NCI-H2171 treated with DMSO at 0.1 percent for 48 hours (cell line): Measurements from ENCODE around the gene EIF4E1B.

Experiments used
- DNase-seq: peaks from one replicate; lab custom pipeline; 2025; lab: John Stamatoyannopoulos, UW

The EIF4E1B gene

DNA sequence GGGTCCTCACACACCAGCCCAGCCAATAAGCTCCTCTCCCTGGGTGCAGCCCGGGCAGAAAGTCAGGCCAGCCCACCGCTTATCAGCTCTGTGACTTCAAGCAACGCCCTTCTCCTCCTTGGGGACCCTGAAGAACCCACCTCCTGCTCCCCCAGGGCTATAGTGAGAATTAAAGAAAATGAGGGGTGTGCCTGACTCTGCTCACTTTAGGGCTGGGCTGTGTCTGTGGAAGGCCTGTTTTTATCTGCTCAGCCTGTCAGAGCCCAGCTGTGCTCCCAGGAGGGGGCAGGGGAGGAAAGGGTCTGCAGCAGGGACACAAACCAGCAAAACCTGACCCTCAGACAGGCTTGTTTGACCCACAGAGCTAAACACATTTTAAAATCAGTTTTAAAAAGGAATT lies 24.4 kb upstream of the EIF4E1B start:
- DNase-seq = no peak

DNA sequence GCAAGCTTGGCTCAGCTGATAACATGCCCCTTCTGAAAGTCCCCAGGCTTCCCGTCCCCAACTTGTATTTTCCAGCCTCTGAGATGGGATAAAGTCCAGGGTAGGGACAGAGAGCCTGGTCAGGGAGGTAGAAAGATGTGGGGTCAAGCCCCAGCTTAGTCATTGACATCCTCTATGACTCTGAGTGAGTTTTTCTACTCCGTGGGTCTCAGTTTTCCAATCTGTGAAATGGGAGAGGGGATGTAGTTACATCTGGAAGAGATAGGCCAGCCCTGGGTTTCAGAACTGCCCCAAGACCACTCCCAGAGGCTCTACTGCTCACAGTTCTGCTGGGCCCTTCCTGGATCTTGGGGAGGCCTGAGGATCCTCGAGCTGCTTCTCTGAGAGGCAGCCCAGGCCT lies 23.6 kb upstream of the EIF4E1B start:
- DNase-seq = no peak

DNA sequence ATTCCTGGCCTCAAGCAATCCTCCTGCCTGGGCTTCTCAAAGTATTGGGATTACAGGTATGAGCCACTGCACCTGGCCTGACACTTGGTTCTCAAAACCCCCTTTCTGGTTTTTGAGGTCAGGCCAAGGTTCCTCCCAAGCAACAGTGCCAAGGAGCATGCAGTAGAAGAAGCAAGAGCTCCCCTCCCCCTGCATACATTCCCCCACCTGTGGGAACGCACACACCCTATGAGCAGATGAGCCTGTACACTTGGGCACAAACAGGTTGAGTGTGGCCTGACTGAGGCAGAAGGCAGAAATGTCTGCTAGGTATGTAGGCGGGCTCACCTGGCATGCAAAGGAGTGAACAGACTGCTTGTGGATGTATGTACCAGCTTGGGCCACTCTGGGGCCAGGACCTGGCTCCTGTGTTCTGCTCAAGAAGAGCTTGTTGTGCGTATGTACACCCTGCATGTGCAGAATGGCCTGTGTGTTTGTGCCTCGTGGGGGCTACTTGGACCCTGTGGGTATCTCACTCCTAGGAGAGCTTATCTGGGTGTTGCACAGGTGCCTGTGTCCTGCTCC lies 22.3 kb upstream of the EIF4E1B start:
- DNase-seq = no peak

DNA sequence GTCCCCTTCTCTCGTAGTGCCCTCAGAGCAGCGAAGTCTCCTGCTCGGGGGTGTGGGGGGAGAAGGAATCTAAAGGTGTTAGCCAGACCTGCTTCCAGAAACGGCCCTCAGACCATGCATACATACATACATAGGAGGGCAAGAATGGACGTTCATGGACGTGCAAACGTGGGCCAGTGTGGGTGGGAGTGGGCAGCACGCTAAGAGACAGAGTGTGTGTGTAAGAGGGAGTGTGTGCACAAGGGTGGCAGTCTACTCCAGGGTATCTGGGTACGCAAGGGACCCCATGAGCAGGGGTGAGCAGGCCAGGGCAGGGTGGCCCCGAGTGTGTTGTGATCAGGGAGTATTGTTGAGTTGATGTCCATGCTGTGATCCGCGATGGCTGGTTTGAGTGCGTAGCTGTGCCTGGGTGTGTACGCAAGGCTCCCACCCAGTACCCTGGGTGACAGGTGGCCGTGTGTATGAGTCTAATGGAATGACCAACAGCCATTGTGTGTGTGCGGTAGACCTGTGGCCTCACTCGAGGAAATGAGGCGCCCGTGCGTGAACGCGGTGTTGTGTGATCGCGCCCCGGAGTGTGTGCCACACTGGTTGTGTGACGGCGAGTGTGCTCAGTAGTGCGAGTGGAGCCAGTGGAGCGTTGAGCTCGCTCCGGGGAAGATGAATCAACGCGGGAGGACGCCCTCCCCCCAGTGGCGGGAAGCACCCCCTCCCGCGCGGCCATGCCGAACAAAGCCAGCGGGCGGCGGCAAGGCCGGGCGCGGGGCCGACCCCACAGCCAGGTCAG lies 21.3 kb upstream of the EIF4E1B start:
- no peak for DNase-seq

DNA sequence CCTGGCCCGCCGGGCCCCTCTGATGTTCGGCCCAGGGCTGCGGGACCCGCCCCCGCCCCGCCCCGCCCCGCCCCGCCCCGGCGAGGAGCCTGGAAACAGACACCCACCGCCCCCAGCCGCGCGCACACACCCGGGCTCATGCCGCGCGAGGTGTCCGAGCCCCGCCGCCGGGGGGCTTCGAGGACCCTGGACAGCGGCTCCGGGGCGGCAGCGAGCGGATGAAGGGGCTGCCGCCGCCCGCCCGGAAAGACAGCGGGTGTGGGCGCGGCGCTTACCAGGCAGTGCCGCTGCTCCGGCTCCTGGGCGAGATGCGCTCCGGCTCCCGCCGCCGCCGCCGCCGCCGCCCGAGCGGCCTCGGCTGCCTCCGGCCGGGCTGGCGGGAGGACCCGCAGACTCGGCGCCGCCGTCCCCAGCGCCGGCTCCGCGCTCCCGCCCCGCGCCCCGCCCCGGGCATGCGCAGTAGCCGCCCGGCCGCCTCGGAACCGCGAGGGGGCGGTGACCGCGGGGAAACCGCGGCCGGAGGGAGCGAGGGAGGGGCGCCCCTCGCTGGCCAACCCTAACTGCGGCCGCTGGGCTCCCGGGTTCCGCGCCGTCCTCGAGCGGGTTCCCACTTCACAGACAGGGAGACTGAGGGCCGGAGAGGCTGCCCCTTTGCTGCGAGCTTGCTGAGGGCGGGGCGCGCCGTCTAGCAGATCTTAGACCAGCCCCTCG lies 20.6 kb upstream of the EIF4E1B start, which contains the start of gene GPRIN1:
TSS of gene GPRIN1 (minus strand) at position 433 of the 711 bp plus-strand sequence. CDS start 10,322 bp downstream, outside the sequence.
- peak; percentile 32 for DNase-seq

DNA sequence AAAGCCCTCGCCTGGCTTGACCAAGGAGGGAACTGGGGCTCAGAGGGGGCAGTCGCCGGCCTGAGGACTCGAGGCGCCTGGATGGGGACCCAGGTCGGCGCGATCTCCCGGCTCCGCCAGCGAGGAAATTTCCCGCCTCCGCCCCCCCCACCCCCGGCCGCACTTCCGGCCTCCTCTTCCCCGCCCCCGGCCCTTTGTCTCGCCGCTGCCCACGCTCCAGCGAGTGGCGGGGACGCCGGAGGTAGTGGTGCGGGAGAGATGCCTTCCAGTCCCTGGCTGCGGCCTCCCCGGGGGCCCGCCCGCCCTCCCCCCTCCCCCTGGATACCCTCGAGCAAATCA lies 20.1 kb upstream of the EIF4E1B start:
- DNase-seq = peak; percentile 28

DNA sequence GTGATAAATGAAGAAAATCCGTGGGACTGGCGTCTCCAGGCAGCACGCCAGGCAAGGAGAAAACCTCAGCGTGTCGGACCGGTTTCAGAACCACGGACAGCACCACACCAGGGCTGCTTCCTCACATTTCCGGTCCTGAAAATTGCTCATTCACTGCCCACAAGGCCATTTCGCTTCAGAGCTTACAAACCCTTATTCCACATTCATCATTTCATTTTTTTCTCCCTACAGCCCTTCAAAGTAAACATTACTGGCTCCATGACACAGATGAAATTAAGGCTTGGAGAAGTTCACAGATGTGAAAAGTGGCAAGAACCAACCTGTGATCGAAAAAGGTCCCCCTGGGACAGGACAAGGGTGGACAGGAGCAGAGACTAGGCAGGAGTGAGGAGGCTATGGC lies 19.0 kb upstream of the EIF4E1B start:
- no peak for DNase-seq

DNA sequence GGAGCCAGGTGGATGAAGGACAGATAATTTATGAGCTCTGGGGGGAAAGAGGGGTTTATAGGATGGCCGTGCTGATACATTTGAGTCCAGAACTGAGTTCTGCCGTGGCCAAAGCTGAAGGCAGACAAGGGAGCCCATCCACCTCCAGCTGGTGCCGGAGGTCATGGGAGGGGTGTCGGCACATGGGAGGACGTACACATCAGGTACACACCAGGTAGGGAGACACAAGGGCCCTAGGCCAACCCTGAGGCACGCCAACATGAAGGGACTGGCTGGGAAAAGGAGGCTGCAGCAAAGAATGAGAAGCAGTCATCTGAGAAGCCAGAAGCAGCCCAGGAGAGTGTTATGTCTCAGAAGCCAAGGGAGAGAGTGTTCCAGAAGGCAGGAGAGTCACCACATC lies 18.5 kb upstream of the EIF4E1B start:
- DNase-seq = no peak

DNA sequence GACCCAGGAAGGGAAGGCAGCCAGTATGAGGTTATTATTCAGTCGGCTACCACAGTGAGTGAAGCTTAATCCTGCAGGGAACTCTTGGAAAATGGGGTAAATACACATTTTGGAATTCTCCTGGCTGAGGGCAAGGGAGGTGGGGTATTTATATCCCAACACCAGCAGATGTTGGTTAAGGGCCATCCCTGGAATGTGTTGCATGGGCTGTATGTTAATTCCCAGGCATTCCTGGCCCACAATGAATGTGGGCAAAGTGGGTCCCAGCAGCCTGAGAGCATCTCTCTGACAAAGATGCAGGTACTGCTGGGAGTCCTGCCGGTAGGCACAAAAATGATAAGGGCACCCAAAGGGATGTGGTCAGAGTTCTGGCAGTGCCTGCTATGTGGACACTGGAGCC lies 17.6 kb upstream of the EIF4E1B start:
- no peak for DNase-seq

DNA sequence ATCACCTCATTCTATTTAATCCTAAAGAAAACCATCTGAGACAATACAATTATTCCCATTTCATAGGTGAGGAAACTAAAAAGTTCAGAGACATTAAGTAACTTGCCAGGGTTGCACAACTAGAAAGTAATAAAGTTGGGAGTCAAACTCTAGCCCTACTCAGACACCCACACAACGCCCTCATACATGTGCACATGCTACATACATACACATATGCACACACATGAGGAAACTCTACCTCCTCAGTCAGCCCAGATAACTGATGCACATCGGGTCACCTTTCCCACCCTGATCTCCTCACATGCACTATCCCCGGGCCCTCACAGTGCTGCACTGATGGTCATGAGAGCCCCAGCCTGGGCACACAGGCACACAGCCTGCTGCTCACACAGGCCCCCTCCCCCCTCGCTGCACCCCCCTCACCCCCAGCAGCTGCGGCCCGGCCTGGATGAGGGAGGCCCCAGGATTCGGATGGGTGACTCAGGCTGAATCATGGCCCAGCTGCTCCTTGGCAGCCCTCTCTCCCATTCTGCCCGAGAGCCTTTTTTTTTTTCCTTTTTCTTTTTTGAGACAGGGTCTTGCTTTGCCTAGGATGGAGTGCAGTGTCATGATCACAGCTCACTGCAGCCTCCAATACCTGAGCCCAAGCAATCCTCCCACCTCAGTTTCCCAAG lies 15.5 kb upstream of the EIF4E1B start:
- DNase-seq = peak; percentile 65

DNA sequence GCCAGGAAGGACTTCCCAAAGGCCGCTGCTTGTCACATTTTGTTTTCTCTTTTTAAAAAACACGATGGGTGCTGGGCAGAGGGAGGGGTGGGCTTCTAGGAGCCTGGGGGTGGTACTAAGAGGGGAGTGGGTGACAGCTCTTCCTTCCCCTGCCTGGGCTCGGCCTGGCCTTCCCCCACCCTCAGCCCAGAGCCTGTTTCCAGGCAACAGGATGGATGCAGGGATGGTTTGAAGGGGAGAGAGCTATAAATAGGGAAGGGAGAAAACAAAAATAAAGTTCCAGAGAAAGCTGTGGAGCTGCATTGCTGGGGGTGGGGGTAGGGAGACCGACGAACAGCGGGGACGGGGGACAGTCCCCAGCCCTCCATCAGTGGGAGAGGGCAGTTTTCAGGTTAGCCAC lies 14.0 kb upstream of the EIF4E1B start:
- no peak for DNase-seq

DNA sequence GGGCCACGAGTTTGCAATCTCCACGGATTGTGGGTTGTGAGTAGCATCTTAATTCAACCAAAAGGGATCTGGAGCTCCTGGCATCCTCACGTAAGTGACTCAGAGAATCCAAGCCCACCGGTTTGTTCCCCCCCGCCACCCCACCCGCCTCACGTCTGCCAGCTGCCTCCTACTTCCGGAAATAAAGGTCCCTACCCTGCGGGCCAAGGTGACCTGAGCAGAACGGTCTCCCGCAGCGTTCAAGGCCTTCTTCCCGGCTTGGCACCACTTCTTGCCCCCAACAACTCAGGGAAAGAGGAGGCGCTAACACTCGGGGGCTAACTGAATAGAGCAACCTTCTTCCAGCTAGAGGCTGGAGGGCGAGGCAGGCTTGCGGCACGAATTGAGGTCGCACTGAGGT lies 11.7 kb upstream of the EIF4E1B start:
- no peak for DNase-seq

DNA sequence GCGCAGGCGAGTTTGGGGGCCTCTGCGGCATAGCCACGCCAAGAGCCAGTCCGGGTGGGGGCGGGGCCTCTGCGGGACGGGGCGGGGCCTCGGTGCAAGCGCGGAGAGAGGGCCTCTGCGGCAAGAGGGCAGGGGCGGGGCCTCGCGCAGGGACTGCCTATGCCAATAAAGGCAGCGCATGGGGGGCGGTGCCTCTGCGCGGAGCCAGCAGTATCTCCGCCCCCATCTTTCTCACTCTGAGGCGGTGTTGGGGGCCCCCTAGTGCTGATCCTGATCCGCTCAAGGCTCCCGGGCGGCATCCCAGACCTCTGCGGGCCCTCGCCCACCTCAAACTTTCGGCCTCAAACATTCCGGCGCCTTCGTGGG lies 11.3 kb upstream of the EIF4E1B start:
- DNase-seq = no peak

DNA sequence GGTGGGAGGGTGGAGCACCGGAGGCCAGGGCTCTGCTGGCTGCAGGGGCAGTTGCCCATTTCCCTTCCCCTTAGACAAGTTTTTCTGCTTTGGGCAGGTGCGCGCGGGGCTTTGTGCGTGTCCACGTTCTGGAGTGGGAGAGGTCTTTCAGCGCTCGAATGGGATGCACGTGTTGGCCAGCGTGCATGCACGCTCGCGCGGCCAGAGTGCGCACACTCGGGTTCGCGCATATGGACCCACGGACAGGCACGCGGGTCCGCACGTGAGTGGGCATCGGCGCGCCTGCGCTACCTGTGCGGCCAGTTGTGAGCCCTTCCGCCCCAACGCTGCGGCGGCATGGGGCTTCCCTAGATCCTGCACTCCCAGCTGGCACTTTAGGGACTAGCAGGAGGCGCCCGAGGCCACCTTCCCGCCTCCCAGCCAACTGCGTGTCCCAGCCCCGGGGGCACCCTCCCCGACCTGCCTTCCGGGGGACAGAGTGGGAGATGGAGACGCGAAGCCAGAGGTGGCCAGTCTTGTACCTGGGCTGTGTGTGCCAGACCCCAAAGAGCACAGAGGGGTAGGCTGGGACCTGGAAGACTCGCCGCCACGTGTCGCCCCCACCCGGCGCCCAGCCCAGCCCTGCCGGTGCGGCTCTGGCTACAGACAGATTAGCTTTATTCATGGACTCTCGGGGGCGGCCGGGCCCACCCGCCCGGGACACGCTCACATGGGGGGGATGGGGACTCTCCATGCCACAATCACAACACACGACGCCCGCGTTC lies 10.7 kb upstream of the EIF4E1B start:
- no peak for DNase-seq

DNA sequence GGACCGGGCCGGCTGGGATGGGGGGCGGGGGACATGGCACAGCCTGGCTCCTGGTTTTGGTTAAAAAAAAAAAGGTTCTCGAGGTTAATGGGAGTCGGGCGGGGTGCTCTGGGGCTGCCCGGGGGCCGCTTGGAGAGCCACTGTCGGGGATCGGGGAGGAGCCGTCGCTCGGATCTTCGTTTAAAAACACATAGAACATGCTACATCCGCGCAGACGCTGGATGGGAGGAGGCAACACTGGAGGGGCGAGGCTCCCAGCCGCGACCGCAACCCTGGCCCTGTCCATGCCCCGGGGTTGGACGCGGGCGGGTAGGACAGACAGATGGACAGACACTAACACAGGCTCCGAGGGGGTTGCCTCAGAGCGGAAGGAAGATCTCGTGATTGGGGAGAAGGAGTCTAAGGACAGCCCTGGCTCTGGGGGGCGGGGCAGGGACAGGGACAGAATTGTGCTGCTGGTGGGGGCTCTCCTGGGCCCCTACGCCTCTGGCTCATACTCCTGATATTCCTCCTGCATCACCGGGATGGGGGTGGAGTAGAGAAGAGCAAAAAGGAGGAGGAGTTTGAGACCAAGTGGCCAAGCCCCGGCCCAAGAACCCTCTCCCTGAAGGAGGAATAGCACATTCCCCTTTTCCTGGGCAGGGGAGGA lies 10.0 kb upstream of the EIF4E1B start:
- no peak for DNase-seq

DNA sequence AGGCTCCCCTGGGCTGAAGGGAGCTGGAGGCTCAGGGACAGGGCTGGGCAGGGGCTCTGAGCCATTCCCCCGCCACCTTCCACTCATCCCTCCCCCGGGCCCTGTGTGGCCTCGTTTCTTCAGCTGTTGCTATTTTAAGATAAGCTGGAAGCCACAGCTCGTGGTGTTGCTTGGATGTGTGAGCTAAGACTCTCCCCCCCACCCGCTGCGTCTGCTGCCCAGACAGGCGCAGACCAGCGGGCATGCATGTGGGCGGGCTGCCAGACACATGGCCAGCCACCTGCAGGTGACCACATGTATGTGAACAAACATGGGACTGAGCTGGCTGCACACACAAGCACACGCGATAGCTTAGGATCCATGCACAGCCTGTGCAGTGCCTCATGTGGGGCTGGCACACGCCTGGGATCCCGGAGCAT lies 8.8 kb upstream of the EIF4E1B start:
- no peak for DNase-seq

DNA sequence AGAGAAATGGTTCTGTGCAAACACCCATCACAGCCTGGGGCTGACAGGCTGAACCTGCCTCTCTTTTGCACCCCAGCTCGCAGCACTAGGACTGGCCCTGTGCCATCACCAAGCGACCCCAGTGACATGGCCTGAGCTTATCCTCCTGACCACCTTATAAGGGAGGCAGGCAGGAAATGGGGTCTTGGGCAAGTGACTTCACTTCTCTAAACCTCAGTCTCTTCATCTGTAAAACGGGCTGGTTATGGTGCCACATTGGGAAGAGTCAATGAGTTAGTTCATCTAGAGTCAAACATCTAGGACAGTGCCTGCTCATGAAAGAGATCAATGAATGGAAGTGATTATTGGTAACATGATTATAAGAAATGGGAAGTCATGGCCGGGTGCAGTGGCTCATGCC lies 6.3 kb upstream of the EIF4E1B start:
- DNase-seq = no peak

DNA sequence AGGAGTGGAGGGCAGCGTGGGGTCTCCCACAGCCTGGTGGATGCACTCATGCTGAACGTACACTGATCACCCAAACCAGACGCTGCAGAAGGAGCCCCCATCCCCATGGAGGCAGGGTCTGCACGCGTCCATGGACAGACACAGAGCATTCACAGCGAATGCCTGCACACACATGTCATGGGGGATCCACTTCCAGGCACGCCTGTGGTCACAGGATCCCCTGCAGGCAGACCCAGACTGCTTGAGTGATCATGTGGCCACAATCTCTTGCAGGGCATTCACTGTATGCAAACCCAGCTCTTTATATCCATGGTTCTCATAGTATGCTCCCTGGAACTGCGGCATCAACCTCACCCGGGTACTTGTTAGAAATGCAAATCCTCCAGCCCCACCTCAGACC lies 5.5 kb upstream of the EIF4E1B start:
- no peak for DNase-seq

DNA sequence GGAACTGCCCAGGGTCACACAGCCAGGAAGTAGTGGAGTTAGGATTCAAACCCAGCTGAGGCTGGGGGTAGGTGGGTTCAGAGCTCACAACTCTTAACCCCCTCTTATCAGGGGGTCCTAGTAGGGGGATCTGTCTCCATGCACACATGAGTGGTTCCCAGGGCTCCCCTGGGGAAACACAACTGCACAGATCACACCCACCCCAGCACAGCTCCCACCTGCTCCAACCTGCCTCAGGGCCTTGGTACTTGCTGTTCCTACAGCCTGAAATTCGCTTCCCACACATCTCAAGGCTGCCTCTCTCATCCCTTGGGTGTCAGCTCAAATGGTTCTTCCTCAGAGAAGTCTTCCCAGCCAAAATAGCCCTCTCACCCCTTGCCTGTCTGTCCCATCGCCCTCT lies 5.0 kb upstream of the EIF4E1B start:
- DNase-seq = no peak

DNA sequence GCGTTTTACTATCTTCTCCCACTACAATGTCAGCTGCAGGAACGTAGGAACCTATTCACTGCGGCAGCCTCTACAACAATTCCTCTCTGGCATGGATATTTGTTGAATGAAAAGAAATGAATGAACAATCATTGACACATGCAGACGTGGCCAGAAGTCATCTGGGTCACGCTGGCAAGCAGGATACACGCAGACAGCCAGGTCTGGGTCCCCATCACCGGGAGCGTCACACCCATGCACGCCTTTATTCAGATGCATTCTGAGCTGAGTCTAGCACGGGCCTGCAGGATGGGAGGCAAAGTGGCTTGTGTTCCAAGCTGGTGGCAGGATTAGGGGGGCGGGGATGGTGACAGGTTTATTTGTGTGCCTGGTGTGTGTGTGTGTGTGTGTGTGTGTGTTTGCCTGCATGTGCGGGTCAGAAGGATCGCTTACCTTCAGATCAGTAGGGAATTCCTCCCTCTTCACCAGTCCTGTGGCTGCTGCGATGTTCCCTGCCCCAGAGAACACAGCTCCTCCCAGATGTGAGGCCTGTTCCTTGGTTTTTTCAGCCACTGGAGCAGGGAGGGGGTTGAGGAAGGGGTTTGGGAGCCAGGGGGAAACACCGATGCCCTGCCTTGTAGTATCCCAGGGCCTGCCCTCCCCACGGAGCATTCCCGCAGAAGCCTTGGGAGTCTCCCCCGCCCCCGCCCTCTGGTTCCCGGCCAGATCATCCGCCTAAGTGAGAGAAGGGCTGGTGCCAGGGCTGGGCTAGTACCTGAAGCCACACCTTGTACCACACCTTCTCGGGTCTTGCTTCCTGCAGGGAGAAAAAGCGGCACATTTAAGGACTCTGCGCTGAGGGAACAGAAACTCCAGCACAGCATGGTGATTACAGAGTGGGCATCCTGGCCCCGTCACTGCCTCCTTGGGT lies 4.3 kb upstream of the EIF4E1B start:
- no peak for DNase-seq

DNA sequence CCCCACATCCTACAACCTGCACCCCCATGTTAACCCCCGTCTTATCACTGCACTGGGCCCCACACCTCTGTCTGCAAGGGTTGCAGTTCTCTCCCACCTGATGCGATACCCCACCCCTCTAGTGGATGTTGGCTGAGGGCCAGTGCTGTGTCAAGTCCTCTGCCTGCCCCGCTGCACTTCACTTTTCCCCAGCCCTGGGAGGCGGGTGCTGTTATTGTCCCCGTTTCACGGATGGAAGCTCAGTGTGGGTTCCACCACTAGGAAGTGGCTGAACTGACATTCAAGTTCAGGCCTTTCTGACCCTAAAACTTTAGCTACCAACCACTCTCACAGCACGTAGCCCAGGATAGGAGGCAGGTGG lies 3.6 kb upstream of the EIF4E1B start:
- DNase-seq = no peak
